ENCODE data around the gene CCR5AS.

Gene CCR5AS

GRCh38 chr3:46354984-46355383 is 51.9 kb downstream of the CCR5AS start:
- TF ChIP-seq, protein P1, sequence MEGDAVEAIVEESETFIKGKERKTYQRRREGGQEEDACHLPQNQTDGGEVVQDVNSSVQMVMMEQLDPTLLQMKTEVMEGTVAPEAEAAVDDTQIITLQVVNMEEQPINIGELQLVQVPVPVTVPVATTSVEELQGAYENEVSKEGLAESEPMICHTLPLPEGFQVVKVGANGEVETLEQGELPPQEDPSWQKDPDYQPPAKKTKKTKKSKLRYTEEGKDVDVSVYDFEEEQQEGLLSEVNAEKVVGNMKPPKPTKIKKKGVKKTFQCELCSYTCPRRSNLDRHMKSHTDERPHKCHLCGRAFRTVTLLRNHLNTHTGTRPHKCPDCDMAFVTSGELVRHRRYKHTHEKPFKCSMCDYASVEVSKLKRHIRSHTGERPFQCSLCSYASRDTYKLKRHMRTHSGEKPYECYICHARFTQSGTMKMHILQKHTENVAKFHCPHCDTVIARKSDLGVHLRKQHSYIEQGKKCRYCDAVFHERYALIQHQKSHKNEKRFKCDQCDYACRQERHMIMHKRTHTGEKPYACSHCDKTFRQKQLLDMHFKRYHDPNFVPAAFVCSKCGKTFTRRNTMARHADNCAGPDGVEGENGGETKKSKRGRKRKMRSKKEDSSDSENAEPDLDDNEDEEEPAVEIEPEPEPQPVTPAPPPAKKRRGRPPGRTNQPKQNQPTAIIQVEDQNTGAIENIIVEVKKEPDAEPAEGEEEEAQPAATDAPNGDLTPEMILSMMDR (IDR thresholded peaks at IDR 0.05; ENCODE audit: low read depth, low read length): no peak
- no peak overlapping the region for H3K4me3 ChIP-seq (replicated peaks in 1 of 2; ENCODE audit: low read depth in 2 of 2, low read length in 2 of 2)
- no peak for DNase-seq (ENCODE audit: low read depth in 2 of 2)

DNA sequence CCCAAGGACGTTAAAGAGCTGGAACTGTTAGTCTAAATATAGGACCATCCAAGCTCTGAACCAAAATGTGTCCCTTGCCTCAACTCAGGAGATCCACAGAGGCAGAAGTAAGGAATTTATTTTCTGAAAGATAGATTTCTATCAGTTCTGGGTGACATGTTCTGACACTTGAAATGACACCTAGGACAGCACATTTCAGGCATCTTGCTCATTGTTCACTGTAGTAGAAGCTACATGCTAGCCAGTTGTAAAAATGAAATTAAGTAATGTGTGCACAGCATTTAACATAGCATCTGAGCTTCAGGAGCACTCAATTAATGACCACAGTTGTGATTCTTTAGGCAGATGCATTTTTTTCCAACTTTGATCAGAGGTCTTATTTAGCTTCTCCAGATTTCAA is 52.4 kb downstream of the CCR5AS start:
- no peak overlapping the region for H3K4me3 ChIP-seq (replicated peaks in 1 of 2; ENCODE audit: low read depth in 2 of 2, low read length in 2 of 2)

DNA sequence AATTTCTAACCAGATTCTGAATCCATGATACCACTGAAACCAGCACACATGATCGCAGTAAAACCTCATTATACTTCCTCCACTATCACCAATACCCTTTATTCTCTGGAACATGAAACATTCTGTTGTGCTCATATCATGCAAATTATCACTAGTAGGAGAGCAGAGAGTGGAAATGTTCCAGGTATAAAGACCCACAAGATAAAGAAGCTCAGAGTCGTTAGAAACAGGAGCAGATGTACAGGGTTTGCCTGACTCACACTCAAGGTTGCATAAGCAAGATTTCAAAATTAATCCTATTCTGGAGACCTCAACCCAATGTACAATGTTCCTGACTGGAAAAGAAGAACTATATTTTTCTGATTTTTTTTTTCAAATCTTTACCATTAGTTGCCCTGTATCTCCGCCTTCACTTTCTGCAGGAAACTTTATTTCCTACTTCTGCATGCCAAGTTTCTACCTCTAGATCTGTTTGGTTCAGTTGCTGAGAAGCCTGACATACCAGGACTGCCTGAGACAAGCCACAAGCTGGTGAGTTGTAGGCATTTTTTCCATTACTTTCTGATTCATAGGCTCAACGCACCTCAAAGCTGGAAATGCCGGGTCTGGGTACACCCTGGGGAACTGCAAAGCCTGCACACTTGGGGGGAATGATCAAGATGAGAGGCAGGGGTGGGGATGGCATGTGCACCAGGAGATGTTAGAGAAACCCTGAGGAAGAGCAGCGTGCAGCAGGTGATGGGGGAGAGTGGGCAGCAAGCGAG is 53.0 kb downstream of the CCR5AS start, which contains the start of gene CCR2:
Gene CCR2 (plus strand): TSS at position 465 of the 764 bp plus-strand sequence. CDS start 3,417 bp downstream, outside the sequence.
- no peak for DNase-seq (ENCODE audit: low read depth in 2 of 2)
- H3K4me3 ChIP-seq (replicated peaks in 1 of 2; ENCODE audit: low read depth in 2 of 2, low read length in 2 of 2): no peak within 1 kb of the TSS
- TF ChIP-seq, protein P1 (IDR thresholded peaks at IDR 0.05; ENCODE audit: low read depth, low read length): no peak

More for the DNA sequence above, 52.4 kb downstream of the CCR5AS start:
- no peak for DNase-seq (ENCODE audit: low read depth in 2 of 2)
- TF ChIP-seq, protein P1 (IDR thresholded peaks at IDR 0.05; ENCODE audit: low read depth, low read length): no peak

DNA sequence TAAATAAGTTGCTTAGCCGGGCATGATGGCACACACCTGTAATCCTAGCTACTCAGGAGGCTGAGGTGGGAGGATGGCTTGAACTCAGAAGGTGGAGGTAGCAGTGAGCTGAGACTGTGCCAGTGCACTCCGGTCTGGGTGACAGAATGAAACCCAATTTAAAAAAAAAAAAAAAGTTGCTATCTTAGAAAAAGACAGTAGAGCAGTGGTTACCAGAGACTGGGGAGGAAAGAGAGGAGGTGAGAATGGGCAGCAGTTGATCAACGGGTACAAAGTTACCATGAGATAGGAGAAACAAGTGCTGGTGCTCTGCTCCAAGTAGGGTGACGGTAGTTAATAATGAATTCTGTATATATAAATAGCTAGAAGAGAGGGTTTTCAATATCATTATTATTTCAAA is 53.8 kb downstream of the CCR5AS start:
- no peak overlapping the region for H3K4me3 ChIP-seq (replicated peaks in 1 of 2; ENCODE audit: low read depth in 2 of 2, low read length in 2 of 2)
- TF ChIP-seq, protein P1 (IDR thresholded peaks at IDR 0.05; ENCODE audit: low read depth, low read length): no peak
- no peak for DNase-seq (ENCODE audit: low read depth in 2 of 2)

DNA sequence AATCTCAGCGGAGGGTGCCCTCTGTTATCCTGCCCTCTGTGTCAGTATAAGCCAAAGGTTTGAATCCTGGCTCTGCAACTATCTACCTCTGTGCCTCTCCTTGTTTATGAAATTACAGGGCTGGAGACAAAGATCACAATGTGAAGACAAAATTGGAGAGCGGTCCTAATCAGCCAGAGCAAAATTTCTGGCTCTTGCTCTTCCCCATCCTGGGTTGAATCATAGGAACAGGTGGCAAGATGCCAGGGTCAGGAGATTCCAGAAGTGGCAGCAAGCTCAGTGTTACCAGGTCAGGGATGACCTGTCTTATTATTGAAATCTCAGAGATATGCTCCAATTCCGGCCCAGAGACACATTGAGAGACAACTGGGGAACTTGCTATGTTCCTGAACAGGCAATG is 55.2 kb downstream of the CCR5AS start:
- TF ChIP-seq, protein P1 (IDR thresholded peaks at IDR 0.05; ENCODE audit: low read depth, low read length): no peak
- H3K4me3 ChIP-seq (replicated peaks in 1 of 2; ENCODE audit: low read depth in 2 of 2, low read length in 2 of 2): no peak overlapping the region
- no peak for DNase-seq (ENCODE audit: low read depth in 2 of 2)

DNA sequence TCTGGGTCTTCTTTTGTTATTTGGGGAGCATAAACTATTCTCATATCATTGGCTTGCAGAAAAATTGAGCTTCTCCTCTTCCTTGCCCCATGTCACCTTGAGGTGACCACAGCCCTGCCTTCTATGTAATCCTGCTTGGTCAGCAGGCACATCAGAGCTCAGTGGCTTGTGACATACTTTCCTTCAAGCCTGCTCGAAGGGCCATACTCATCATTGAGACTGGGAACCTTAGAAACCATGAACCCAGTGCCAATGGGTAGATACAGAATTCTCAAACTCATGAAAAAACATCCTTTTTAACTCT is 56.7 kb downstream of the CCR5AS start:
- no peak overlapping the region for H3K4me3 ChIP-seq (replicated peaks in 1 of 2; ENCODE audit: low read depth in 2 of 2, low read length in 2 of 2)
- TF ChIP-seq, protein P1 (IDR thresholded peaks at IDR 0.05; ENCODE audit: low read depth, low read length): no peak
- DNase-seq (ENCODE audit: low read depth in 2 of 2): no peak

Measured in cardiac fibroblast (primary cell).